Forelimb muscle (tissue), 1 donor: Measurements from ENCODE around the gene DDX41. TPM values are rescaled to one million over a fixed set of nuclear protein-coding genes. Genes with fewer than 3 reads are reported as not detected.
"Not testable (repeated sequence)": the region's sequence is repeated elsewhere in the genome, so short reads cannot be mapped to it uniquely, and the experiment has no call there.

ENCODE experiments used
- DNase-seq: peaks from one replicate; pipeline ENCODE4 v3.0.0-alpha.2; 2013; ENCODE audit warnings: low read depth
- polyA plus RNA-seq: library from polyadenylated mRNA; unstranded; fragments of 120-200 nt; gene quantifications from one replicate; pipeline ENCODE4 v1.2.1, GENCODE V29; 2013; ENCODE audit not compliant: insufficient read length

The DDX41 gene
- polyA plus RNA-seq, 1 donor = 46.9 TPM

DNA sequence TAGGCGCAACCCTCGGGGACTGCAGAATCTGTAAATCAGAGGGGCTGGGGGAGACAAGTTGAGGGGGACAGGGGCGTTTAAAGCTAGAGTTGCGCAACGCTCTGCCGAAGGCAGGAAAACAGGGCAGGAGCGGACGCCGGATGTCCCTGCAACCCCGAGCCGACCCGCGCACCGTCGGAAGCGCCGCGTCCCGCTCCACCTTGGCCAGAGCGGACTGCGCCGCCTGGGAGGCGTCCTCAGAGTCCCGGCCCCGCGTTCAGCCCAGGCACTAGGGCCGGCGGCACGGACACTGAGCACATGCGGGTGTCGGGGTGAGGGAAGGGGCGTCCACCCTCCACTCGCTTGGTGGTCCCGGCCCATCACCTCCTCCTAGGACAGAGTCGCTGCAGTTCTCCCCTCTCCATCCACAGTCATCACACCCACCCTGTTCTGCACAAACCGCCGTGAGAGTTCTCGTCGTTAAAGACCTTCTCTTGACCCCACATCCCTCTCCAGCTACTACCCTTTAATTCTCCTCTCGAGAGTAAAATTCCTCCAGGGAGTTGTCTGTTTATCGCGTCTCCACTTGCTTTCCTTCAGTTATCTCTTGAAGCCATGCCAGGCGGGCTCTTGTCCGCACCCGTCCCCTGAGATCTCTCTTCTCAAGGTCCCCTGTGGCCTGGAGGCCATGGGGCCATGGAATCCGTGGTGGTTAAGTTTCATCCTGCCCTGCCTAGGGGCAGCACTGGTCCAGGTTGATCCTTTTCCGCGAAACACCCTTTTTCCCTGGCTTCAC is 18.6 kb downstream of the DDX41 start:
- no peak for DNase-seq

DNA sequence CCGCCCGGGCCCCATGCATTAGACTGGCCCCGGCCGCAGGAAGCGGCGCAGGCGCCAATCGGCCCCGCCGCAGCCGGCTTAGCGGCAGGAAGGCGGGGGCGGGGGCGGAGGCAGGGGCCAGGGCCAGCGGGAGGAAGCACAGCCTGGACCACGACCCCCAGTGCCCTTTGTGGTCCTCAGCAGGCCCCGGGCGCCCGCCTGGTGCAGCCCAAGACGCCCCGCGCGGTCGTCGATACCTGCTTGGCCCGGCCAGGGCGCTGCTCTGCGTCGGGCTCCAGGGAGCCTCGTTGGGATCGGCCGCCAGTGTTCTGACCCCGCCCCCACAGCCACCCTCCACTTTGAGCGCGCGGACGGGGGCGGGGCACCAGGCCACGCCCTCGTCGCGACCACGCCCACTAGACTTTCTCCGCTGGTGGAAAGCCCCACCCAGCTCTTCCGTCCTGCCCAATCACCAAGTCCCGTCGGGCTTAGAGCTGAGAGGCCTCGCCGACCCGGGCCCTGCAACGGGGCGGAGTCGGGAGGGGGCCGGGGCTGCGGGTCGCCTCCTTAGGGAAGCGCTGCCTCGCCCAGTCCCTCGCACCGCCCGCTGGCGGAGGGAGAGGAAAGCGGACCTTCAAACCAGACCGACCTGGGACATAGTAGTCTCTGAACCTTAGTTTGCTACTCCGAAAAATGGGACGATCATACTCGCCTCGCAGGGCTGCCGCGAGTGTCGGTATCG is 19.3 kb downstream of the DDX41 start, which contains the start of gene PDLIM7:
Gene PDLIM7, minus strand, starts transcription at position 313 of the 721 bp plus-strand sequence. CDS start 1,092 bp downstream, outside the sequence.
- DNase-seq = peak; percentile 93

DNA sequence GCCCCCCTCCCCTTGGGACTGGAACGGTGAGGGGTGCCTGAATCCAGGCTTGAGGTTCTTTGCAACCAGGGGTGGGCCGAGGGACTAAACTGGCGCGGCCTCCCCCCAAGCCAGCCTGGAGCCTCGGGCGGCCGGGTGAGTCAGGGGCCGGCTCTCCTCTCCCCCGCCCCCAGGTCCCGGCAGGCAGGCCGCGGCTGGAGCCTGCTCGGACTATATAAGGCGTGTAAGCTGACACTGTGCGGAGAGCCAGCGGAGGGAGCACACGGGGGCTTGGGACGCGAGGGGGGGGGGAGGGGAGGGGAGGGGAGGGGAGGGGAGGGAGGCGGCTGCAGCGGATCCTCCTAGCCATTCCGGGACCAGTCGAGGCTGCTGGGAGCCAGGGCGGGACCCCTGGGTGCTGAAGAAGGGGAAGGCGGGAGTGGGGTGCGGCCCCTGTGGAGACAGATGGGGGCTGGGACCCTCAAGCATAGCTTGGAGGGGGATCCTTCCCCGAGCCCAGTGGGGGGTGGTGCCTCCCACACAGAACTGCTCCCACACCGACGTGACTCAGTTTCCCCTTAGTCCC is 20.0 kb downstream of the DDX41 start:
- peak; percentile 72 for DNase-seq

- DNase-seq = no peak
Measured at GRCh38 chr5:177496070-177496726, 20.6 kb downstream of the DDX41 start.

DNA sequence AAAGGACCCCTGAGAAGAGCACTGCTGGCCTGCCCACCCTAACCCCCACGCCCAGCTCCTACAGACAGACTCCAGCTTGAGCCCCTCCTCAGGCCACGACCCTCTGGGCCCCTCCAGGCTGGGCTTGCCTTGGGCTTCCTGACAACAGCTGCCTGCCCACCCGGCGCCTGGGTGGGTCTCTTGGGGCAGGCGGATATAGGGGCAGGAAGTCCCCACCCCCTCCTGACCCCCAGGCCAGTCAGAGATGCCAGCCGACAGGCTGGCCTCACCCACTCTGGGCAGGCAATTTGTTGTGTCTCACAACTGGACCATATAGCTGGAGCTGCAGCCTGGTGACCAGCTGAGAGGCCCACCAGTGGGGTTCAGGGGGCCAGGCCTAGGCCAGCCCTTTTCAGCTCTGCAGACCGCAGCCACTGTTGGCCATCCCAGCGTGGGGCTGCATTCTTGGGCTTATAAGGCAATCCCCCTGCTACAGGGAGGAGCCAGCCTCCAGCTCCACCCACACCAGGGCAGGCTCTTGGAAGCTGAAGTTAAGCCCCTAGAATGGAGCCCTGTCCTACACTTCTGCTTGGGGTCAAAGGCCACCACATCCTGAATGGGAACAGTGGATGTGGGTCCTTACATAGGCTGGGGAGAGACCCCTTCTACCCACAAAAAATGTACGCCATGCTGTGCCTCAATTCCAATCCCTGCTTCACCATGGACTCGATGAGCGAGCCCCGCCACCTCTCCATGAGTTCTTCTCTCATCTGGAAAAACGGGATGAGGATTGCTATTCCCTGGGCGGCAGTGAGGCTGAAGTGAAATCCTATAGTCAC is 21.3 kb downstream of the DDX41 start:
- no peak for DNase-seq

DNA sequence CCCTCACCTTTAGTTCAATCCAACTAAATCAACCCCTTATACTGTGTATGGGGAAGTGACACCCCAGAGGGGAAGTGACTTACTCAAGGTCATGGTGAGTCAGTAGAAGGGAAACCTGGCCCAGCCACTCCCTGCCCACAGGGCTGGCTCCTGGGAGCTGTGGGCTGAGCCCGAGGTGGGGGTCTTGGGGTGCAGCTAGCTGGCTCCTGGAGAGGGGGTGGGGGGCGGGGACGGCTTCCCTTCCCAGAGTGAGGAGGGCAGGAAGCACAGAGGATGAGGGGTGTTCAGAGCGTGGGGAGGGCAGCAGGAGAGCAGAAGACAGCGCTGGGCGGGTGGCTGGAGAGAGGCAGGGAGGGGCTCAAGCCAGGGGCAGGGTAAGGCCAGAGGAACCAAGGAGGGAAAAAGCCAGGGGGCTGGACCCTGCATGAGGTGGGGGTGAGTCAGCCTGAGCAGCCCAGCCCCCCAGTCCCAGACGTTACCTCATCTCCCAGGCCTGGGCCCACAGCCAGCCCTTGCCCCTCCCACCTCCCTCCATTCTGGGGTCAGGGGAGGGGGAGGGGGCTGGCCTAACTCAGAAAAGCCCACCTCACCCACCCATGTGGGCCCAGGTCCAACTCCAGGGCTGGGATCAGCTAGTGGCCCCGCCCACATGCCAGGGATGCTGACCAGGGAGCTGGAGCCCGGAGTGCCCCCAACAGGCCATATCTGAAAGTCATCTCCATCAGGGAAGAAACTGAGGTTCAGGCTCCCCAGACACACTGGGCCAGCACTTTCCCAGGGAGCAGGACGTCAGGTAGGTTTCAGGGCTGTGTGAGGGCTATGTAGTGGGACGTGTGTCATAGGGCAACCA is 22.2 kb downstream of the DDX41 start:
- no peak for DNase-seq

GRCh38 chr5:177493795-177494345 is 22.9 kb downstream of the DDX41 start:
- DNase-seq = no peak

DNA sequence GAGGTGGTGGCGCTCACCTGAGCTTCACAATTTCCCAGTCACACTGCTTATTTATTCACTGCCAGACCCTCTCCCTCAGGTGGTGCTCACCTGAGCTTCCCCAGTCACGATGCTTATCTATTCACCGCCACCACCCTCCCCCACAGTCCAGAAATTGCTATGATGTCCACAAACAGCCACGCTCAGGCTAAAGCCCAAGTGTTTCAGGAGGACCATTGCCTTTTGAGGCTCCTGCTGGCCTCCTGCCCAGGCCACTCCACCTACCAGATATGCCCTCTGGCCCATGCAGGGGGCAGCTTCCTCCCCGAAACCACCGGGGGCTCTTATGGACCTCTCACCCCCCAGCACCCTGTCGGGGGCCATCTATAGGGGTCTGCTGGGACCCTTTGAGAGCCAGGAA is 23.9 kb downstream of the DDX41 start:
- no peak for DNase-seq

DNA sequence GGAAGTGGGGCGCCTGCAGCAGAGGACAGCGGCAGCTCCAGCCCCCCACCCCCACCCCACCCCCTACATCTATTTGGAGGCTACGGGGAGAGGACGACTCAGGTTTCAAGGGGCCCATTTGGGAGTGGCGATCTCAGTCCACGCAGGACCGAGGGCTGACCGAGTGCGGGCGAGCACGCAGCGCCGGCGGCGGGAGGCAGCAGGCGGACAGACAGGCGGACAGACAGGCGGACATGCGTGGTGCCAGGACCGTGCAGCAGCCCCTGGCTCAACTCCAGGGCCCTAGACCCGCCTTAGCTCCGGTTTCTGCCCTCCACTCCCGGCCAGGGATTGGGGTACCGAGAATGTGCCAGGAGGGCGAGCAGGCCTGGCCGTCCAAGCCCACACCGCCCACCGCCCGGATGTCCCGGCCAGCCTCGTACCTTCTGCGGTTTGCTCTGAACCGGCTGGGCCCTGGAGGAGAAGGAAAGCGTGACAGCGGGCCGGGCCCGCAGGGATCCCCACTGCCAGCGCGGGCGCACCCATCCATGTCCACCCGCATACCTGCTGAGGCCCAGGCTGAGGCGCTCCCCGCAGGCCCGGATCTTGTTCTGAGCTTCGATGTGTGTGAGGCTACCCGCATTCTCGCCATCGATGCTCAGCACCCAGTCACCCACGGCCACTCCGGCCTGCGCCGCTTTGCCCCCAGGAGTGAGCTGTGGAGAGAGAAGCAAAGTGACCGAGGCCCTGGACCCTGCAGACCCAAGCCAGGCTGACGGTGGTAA is 24.6 kb downstream of the DDX41 start:
- DNase-seq = no peak

GRCh38 chr5:177491429-177491945 is 25.3 kb downstream of the DDX41 start:
- DNase-seq = no peak

- DNase-seq = no peak
Measured at GRCh38 chr5:177490992-177491391, 25.8 kb downstream of the DDX41 start.

GRCh38 chr5:177490311-177490991 is 26.3 kb downstream of the DDX41 start:
- no peak for DNase-seq

- DNase-seq = no peak
Measured at GRCh38 chr5:177489119-177489716, 27.5 kb downstream of the DDX41 start.

DNA sequence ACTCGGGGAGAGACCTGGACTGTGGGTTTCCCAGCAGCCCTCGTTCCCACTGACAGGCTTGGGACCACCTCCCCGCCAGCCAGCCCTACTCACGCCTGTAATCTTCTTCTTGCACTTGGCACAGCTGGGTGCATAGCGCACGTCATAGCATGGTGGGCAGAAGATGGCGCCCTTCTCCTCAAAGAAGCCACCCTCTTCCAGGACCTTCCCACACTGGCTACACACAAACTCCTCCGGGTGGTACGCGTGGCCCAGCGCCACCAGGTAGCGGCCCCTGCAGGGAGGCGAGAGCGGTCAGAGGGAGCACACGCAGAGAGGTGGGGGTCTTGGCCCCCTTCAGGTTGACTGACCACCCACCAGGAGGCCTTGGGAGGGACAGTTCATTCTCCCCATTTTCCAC is 28.8 kb downstream of the DDX41 start:
- DNase-seq = no peak

GRCh38 chr5:177487144-177487543 is 29.6 kb downstream of the DDX41 start:
- no peak for DNase-seq

DNA sequence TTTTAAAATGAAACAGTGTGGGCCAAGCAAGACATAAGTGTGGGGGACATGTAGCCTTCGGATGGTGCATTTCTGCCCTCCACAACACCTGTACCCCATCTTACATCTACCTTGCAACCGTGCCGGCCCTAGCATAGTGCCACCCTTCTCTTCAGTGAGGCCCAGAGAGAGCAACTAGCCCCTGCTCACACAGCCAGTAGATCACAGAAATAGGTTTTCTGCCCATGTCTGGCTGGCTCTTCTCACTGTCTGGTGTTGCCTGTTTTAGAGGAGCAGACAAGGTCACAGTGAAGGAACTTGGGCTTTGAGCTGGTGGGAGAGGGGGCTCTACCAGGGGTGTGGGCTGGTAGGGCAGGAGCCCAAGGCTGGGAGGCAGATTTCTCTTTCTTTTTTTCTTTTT is 30.5 kb downstream of the DDX41 start:
- no peak for DNase-seq

DNA sequence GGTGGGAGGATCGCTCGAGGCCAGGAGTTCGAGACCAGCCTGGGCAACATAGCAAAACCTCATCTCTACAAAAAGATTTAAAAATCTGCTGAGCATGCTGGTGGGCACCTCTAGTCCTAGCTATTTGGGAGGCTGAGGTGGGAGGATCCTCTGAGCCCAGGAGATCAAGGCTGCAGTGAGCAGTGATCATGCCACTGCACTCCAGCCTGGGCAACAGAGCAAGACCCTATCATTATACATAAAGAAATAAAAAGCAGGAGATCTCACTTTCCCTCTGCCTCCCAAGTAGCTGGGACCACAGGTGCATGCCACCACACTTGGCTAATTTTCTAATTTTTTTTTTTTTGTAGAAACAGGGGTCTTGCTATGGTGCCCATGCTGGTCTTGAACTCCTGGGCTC is 31.0 kb downstream of the DDX41 start:
- not testable (repeated sequence) for DNase-seq
